ENCODE measurements around the gene TBC1D5. TPM values are rescaled to one million over a fixed set of nuclear protein-coding genes. Genes with fewer than 3 reads are reported as not detected.

TBC1D5 gene
- total and polyA plus RNA-seq, 2 of the 8 experiments (the other 6 are each of a cell fraction or from before 2014, with no cell fraction given), result 11.0 to 22.9 TPM

DNA sequence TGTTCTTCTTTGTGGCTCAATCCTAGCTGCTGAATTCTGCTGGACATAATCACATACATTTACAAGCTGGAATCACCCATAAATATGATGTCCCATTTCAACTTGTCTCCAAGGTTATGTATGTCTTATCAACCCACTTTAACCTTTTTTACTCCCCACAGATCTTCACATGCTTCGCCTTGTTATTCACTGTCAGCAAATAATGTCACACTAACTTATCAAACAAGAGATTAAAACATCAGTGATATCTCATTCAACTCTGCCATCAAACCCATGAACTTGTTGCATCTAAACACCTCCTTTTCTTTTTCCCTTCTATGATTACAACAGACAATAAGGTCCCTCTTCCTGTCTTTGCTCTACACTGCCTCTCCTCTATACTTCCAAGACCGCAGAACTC lies 240.7 kb downstream of the TBC1D5 start:
- FAIRE-seq (no peak), DNase-seq (ENCODE audit: low read depth in 1 of 2, low spot score in 2 of 2) (no peak)
- Histone ChIP-seq H2BK20ac (ENCODE audit: low read length) (no peak overlapping the region), H3K9ac (replicated peaks in 1 of 4; ENCODE audit: extremely low read depth in 1 of 4, low read depth in 3 of 4, low read length in 3 of 4) (no peak overlapping the region), H2BK12ac (ENCODE audit: low read depth, low read length) (no peak overlapping the region), H3K14ac (ENCODE audit: insufficient read length) (no peak overlapping the region), H3K23ac (ENCODE audit: insufficient read length) (no peak overlapping the region), H3K36me3 (ENCODE audit: control insufficient read depth in 2 of 4, insufficient read depth in 4 of 4, low read length in 3 of 4) (no peaks in the 10 kb centered on the region), H4K5ac (ENCODE audit: insufficient read length, low read depth, low read length) (no peak overlapping the region), H2BK15ac (ENCODE audit: low read length) (no peak overlapping the region), H3K23me2 (ENCODE audit: low read depth, low read length) (no peaks in the 10 kb centered on the region), H2AFZ (ENCODE audit: low read length) (no peak overlapping the region), H4K8ac (ENCODE audit: extremely low read depth, insufficient read depth, low read length) (no peak overlapping the region), H4K91ac (replicated peaks; ENCODE audit: insufficient read length, low read length) (no peak overlapping the region), H2AK5ac (ENCODE audit: low read depth, low read length) (no peak overlapping the region), H3K79me2 (ENCODE audit: control insufficient read depth in 1 of 2, insufficient read depth in 2 of 2, low read length in 2 of 2) (no peaks in the 10 kb centered on the region), H3K9me3 (ENCODE audit: insufficient read depth in 2 of 2, low read depth in 1 of 2, low read length in 1 of 2) (no peaks in the 10 kb centered on the region), H2BK120ac (replicated peaks; ENCODE audit: low read depth, low read length) (no peak overlapping the region), H3K4me3 (ENCODE audit: extremely low read depth in 1 of 4, insufficient read depth in 2 of 4, low read depth in 3 of 4, low read length in 4 of 4) (no peak overlapping the region), H4K20me1 (replicated peaks in 1 of 2; ENCODE audit: control insufficient read depth in 1 of 2, insufficient read depth in 2 of 2, low read length in 2 of 2) (no peaks in the 10 kb centered on the region), H3K27me3 (replicated peaks in 1 of 4; ENCODE audit: control insufficient read depth in 3 of 4, extremely low read depth in 1 of 4, insufficient read depth in 3 of 4, low read length in 3 of 4) (no peaks in the 10 kb centered on the region), H2BK5ac (ENCODE audit: low read depth, low read length) (no peak overlapping the region), H3K4me2 (ENCODE audit: insufficient read depth in 1 of 2, low read depth in 2 of 2, low read length in 2 of 2) (no peak overlapping the region), H3K18ac (ENCODE audit: extremely low read depth, low read length) (no peak overlapping the region), H3K27ac (ENCODE audit: low read depth, low read length) (no peak overlapping the region), H3K56ac (replicated peaks; ENCODE audit: insufficient read length, low read depth, low read length) (no peak overlapping the region), H3K4me1 (replicated peaks in 1 of 4; ENCODE audit: control insufficient read depth in 3 of 4, insufficient read depth in 4 of 4, low read length in 3 of 4) (peaks cover 0 to 3% (median 0%) of the 10 kb centered on the region in 4 experiments; a peak in 2 of 7 replicates), H3K79me1 (ENCODE audit: low read depth, low read length) (no peaks in the 10 kb centered on the region), H3K4ac (replicated peaks; ENCODE audit: insufficient read length, low read depth, low read length) (no peak overlapping the region)
- WGBS, 2 experiments (ENCODE audit: extremely low coverage in 1 of 2, insufficient coverage in 1 of 2, insufficient read length in 1 of 2, insufficient replicate concordance in 2 of 2, low coverage in 1 of 2, low lambda C conversion rate in 2 of 2, missing lambda C conversion rate in 1 of 2), result 94% methylated on average over 2 of the region's 2 CpGs; no CpG with 5 or more reads in 1 of the 2 experiments
- CTCF ChIA-PET (ENCODE audit: partially characterized antibody), result interaction anchor here (0.6 kb wide), 1 partner anchor 339 kb away, joined by 4 read pairs; no protein-coding TSS in a partner anchor
- TF ChIP-seq CHD2 (IDR thresholded peaks at IDR 0.05; ENCODE audit: low read length), result no peak
- no peak for TF ChIP-seq CREB1 (IDR thresholded peaks at IDR 0.05)
- TF ChIP-seq HDAC2 (IDR thresholded peaks at IDR 0.05; ENCODE audit: borderline replicate concordance in 1 of 2, low read depth in 2 of 2, low read length in 2 of 2), result no peak
- TF ChIP-seq SIX5 (IDR thresholded peaks at IDR 0.05; ENCODE audit: low read depth, low read length), result no peak
- POLR2A ChIA-PET (ENCODE audit: partially characterized antibody), result no interaction called here
